GM12865 (cell line): ENCODE results near the gene COL25A1.

ENCODE experiments used
- DNase-seq: peaks from one replicate; pipeline ENCODE4 v3.0.0; 2010; ENCODE audit warnings: low read depth
- H3K4me3 ChIP-seq: 2 replicates; pipeline ENCODE4 v1.5.1; 2011; ENCODE audit warnings: mild to moderate bottlenecking, low read depth, low read length, control low read depth
- CTCF ChIP-seq: IDR thresholded peaks from 2 replicates; pipeline ENCODE4 v1.5.1; 2011; ENCODE audit warnings: low read length, control low read depth, low read depth, inconsistent platforms; ENCODE audit not compliant: insufficient read depth; ENCODE audit errors: missing control alignments

The COL25A1 gene

GRCh38 chr4:109179061-109179460, 123.4 kb downstream of the COL25A1 start:
- H3K4me3 ChIP-seq, result no peak overlapping the region
- no peak for TF ChIP-seq CTCF

GRCh38 chr4:109177096-109177810, 125.2 kb downstream of the COL25A1 start:
- no peak overlapping the region for H3K4me3 ChIP-seq
- DNase-seq, result no peak
- TF ChIP-seq CTCF, result no peak

More at GRCh38 chr4:109179061-109179460, 123.4 kb downstream of the COL25A1 start:
- DNase-seq, result no peak

GRCh38 chr4:109174224-109174953, 128.1 kb downstream of the COL25A1 start:
- TF ChIP-seq CTCF, result no peak
- H3K4me3 ChIP-seq, result no peak overlapping the region
- no peak for DNase-seq

- no peak for TF ChIP-seq CTCF
- no peak overlapping the region for H3K4me3 ChIP-seq
- DNase-seq, result no peak
These were observed 130.2 kb downstream of the COL25A1 start for GRCh38 chr4:109172301-109172700.

- no peak for TF ChIP-seq CTCF
- no peak overlapping the region for H3K4me3 ChIP-seq
- DNase-seq, result no peak
These were observed 131.4 kb downstream of the COL25A1 start for GRCh38 chr4:109171070-109171469.

GRCh38 chr4:109169170-109169569, 133.3 kb downstream of the COL25A1 start:
- DNase-seq, result no peak
- no peak for TF ChIP-seq CTCF
- H3K4me3 ChIP-seq, result no peak overlapping the region

GRCh38 chr4:109166586-109166985, 135.9 kb downstream of the COL25A1 start:
- no peak overlapping the region for H3K4me3 ChIP-seq
- DNase-seq, result no peak
- TF ChIP-seq CTCF, result no peak
